Osteoblast (primary cell): ENCODE results near the gene ZNF568. TPM values are rescaled to one million over a fixed set of nuclear protein-coding genes. Genes with fewer than 3 reads are reported as not detected.

Experiments
- DNase-seq: peaks from one replicate; pipeline ENCODE4 v3.0.0; 2011; ENCODE audit warnings: low spot score, mixed read lengths; ENCODE audit not compliant: insufficient read length; ENCODE audit errors: missing footprints
- H2AFZ ChIP-seq: 2 replicates; pipeline ENCODE4 v1.6.0; 2011; ENCODE audit warnings: mild to moderate bottlenecking, low read length
- H3K27ac ChIP-seq: 2 replicates; pipeline ENCODE4 v1.5.1; 2011; ENCODE audit warnings: mild to moderate bottlenecking, low read depth, low read length, moderate library complexity
- H3K27me3 ChIP-seq: 2 replicates; pipeline ENCODE4 v1.6.0; 2012; ENCODE audit warnings: mild to moderate bottlenecking, control low read depth, inconsistent platforms, low read length, moderate library complexity; ENCODE audit not compliant: insufficient read depth
- H3K36me3 ChIP-seq: 2 replicates; pipeline ENCODE4 v1.5.1; 2011; ENCODE audit warnings: mild to moderate bottlenecking, low read length, control low read depth, moderate library complexity; ENCODE audit not compliant: insufficient read depth
- H3K4me1 ChIP-seq: 2 replicates; pipeline ENCODE4 v1.5.1; 2011; ENCODE audit warnings: mild to moderate bottlenecking, low read length, control low read depth, moderate library complexity; ENCODE audit not compliant: insufficient read depth
- H3K4me2 ChIP-seq: 2 replicates; pipeline ENCODE4 v1.6.0; 2011; ENCODE audit warnings: mild to moderate bottlenecking, low read length; ENCODE audit not compliant: insufficient read depth
- H3K4me3 ChIP-seq: fragments of 200-600 bp; sonication (generic); 3 replicates; pipeline ENCODE4 v1.5.1; 2012; ENCODE audit warnings: mild to moderate bottlenecking, low read length, inconsistent platforms; ENCODE audit not compliant: insufficient read depth
- H3K79me2 ChIP-seq: 2 replicates; pipeline ENCODE4 v1.6.0; 2012; ENCODE audit warnings: mild to moderate bottlenecking, low read length, control low read depth, inconsistent platforms; ENCODE audit not compliant: insufficient read depth
- H3K9me3 ChIP-seq: 2 replicates; pipeline ENCODE4 v1.5.1; 2011; ENCODE audit warnings: low read depth, low read length, control low read depth
- H4K20me1 ChIP-seq: 2 replicates; pipeline ENCODE4 v1.6.0; 2012; ENCODE audit warnings: mild to moderate bottlenecking, low read length, control low read depth; ENCODE audit not compliant: insufficient read depth
- total RNA-seq: library from RNA; depleted of rRNA; stranded (reverse); fragments of >200 nt; gene quantifications from 2 replicates; pipeline ENCODE4 v1.2.3, GENCODE V29; 2012
- TF ChIP-seq, protein P1 (sequence below): IDR thresholded peaks from 2 replicates; pipeline ENCODE4 v1.5.1; 2011; ENCODE audit warnings: mild to moderate bottlenecking, low read depth, low read length, moderate library complexity; ENCODE audit errors: extremely low read depth

The ZNF568 gene
- total RNA-seq, 1 donor, result 14.8 TPM

DNA sequence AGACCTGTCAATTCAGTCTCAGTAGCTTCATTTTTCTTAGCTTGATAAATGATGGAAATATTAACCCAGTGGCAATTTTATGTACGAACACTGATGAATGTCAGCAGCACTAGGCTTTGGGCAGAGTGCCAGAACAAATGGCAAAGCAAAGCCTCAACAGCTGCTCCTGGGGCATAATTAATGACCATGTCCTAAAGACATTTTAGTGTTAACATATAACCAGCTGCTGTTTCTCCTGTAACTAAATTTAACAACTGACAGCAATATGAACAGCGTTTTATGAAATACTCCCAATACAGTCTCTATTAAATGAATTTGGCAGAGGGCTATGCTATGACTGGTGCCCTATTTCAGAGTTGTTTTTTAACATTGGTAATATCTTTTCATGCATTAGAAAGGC, 47.1 kb downstream of the ZNF568 start:
- no peak for DNase-seq
- no peak overlapping the region for H3K4me2 ChIP-seq

GRCh38 chr19:36972571-36972970, 56.4 kb downstream of the ZNF568 start:
- Histone ChIP-seq H3K9me3 (no peaks in the 10 kb centered on the region), H3K27me3 (no peaks in the 10 kb centered on the region), H3K79me2 (no peaks in the 10 kb centered on the region), H4K20me1 (no peaks in the 10 kb centered on the region), H3K4me3 (peak overlapping the region; percentile 91), H3K4me2 (peak overlapping the region; percentile 91), H3K27ac (no peak overlapping the region), H3K36me3 (no peaks in the 10 kb centered on the region), H3K4me1 (no peaks in the 10 kb centered on the region), H2AFZ (peak overlapping the region; percentile 99)
- DNase-seq, result peak; percentile 34
- TF ChIP-seq, protein P1, sequence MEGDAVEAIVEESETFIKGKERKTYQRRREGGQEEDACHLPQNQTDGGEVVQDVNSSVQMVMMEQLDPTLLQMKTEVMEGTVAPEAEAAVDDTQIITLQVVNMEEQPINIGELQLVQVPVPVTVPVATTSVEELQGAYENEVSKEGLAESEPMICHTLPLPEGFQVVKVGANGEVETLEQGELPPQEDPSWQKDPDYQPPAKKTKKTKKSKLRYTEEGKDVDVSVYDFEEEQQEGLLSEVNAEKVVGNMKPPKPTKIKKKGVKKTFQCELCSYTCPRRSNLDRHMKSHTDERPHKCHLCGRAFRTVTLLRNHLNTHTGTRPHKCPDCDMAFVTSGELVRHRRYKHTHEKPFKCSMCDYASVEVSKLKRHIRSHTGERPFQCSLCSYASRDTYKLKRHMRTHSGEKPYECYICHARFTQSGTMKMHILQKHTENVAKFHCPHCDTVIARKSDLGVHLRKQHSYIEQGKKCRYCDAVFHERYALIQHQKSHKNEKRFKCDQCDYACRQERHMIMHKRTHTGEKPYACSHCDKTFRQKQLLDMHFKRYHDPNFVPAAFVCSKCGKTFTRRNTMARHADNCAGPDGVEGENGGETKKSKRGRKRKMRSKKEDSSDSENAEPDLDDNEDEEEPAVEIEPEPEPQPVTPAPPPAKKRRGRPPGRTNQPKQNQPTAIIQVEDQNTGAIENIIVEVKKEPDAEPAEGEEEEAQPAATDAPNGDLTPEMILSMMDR, result no peak

More for the DNA sequence above, 47.1 kb downstream of the ZNF568 start:
- TF ChIP-seq, protein P1, result no peak
- H3K79me2 ChIP-seq, result no peaks in the 10 kb centered on the region
- H3K4me3 ChIP-seq, result no peak overlapping the region
- no peaks in the 10 kb centered on the region for H3K36me3 ChIP-seq
- H4K20me1 ChIP-seq, result no peaks in the 10 kb centered on the region
- no peaks in the 10 kb centered on the region for H3K27me3 ChIP-seq
- H2AFZ ChIP-seq, result no peak overlapping the region
- H3K9me3 ChIP-seq, result no peaks in the 10 kb centered on the region
- no peaks in the 10 kb centered on the region for H3K4me1 ChIP-seq
- no peak overlapping the region for H3K27ac ChIP-seq

GRCh38 chr19:36973021-36973843, 57.1 kb downstream of the ZNF568 start:
- TF ChIP-seq, protein P1, result peak; percentile 84
- DNase-seq, result peak; percentile 95
- H3K4me3 ChIP-seq, result peak overlapping the region; percentile 91
- H3K4me1 ChIP-seq, result no peaks in the 10 kb centered on the region
- no peaks in the 10 kb centered on the region for H4K20me1 ChIP-seq
- peak overlapping the region; percentile 99 for H2AFZ ChIP-seq
- no peak overlapping the region for H3K27ac ChIP-seq
- H3K36me3 ChIP-seq, result no peaks in the 10 kb centered on the region
- no peaks in the 10 kb centered on the region for H3K79me2 ChIP-seq
- no peaks in the 10 kb centered on the region for H3K27me3 ChIP-seq
- H3K4me2 ChIP-seq, result peak overlapping the region; percentile 91
- H3K9me3 ChIP-seq, result no peaks in the 10 kb centered on the region

DNA sequence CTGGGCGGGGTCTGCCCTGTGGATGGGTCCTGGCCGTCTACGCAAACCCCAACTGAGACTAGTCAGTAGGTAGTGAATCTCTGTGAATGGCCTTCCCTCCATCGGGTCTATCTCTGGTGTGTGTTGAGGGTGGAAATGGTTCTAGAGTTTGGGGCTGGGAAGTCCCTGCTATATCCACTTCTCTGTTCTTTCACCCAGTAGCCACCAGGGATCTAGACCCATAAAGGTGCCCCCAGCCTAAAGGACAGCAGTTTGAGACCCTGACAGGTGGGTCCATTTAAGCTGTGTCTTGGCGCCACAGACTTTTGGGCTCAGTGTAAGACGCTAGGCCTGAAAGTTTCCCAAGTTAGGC, 57.7 kb downstream of the ZNF568 start:
- Histone ChIP-seq H2AFZ (peak overlapping the region; percentile 99), H3K27ac (no peak overlapping the region), H3K4me2 (peak overlapping the region; percentile 91)

More for the DNA sequence above, 57.7 kb downstream of the ZNF568 start:
- Histone ChIP-seq H3K36me3 (no peaks in the 10 kb centered on the region), H3K9me3 (peaks cover 2% of the 10 kb centered on the region), H4K20me1 (no peaks in the 10 kb centered on the region), H3K4me3 (peak overlapping the region; percentile 91), H3K4me1 (no peaks in the 10 kb centered on the region), H3K27me3 (no peaks in the 10 kb centered on the region), H3K79me2 (no peaks in the 10 kb centered on the region)
- TF ChIP-seq, protein P1, result no peak
- DNase-seq, result peak; percentile 73
